Thoracic aorta (tissue), 2 donors: ENCODE measurements around the gene PLOD2. TPM values are rescaled to one million over a fixed set of nuclear protein-coding genes. Genes with fewer than 3 reads are reported as not detected.

Source experiments
- ATAC-seq: fragments of 150-250 bp; one replicate; pipeline ENCODE4 v1.8.0; 2017; ENCODE audit warnings: low read depth; ENCODE audit not compliant: insufficient number of reproducible peaks, low FRiP score
- DNase-seq: peaks from one replicate; pipeline ENCODE4 v3.0.0-alpha.2; 2020; ENCODE audit warnings: low spot score
- H3K27ac ChIP-seq, 2 donors: fragments of 200-600 bp; sonication (generic); 1 replicate in 1 of 2; 2 replicates in 1 of 2; pipeline ENCODE4 v1.5.1; 2016; ENCODE audit warnings: mild to moderate bottlenecking in 2 of 2, moderate library complexity in 2 of 2
- H3K27me3 ChIP-seq: fragments of 200-600 bp; sonication (generic); replicated peaks from 2 replicates; pipeline ENCODE4 v1.6.0; 2016; ENCODE audit warnings: mild to moderate bottlenecking; ENCODE audit not compliant: insufficient read depth
- H3K36me3 ChIP-seq: fragments of 200-600 bp; sonication (generic); one replicate; pipeline ENCODE4 v1.5.1; 2016
- H3K4me1 ChIP-seq, 2 donors: fragments of 200-600 bp; sonication (generic); 1 replicate in 1 of 2; 2 replicates in 1 of 2; pipeline versions ENCODE4 v1.5.1 to v1.6.0; 2016; ENCODE audit warnings: low read depth in 2 of 2, mild to moderate bottlenecking in 1 of 2; ENCODE audit not compliant: control insufficient read depth in 1 of 2
- H3K4me3 ChIP-seq: fragments of 200-600 bp; sonication (generic); 2 replicates; pipeline ENCODE4 v1.5.1; 2016; ENCODE audit warnings: mild to moderate bottlenecking
- H3K9me3 ChIP-seq: fragments of 200-600 bp; sonication (generic); 2 replicates; pipeline ENCODE4 v1.5.1; 2016
- CTCF ChIP-seq: fragments of 200-600 bp; sonication (generic); IDR thresholded peaks from one replicate; pipeline ENCODE4 v1.5.1; 2019; ENCODE audit warnings: antibody characterized with exemption
- total RNA-seq, 2 donors: library from RNA; depleted of rRNA; stranded (reverse); fragments of >200 nt; gene quantifications; one replicate each; pipeline versions ENCODE4 v1.1.0 to v1.2.3, GENCODE V29; 2016

The PLOD2 gene
- total RNA-seq, 2 donors from 2014 or later = 42.8 to 92.6 TPM

GRCh38 chr3:146154995-146155394, 6.0 kb downstream of the PLOD2 start:
- Histone ChIP-seq H3K27me3 (no peaks in the 10 kb centered on the region), H3K36me3 (no peaks in the 10 kb centered on the region), H3K4me3 (no peak overlapping the region), H3K27ac (peak overlapping the region; percentile 13 to 98), H3K9me3 (no peaks in the 10 kb centered on the region), H3K4me1 (peaks cover 37 to 68% of the 10 kb centered on the region in 2 donors)
- DNase-seq (no peak), ATAC-seq (no peak)
- no peak for TF ChIP-seq CTCF

GRCh38 chr3:146154316-146154715, 6.7 kb downstream of the PLOD2 start:
- H3K27ac ChIP-seq = peak overlapping the region; percentile 12 to 98
- ATAC-seq (no peak), DNase-seq (no peak)
- no peak for TF ChIP-seq CTCF
- H3K27me3 ChIP-seq = no peaks in the 10 kb centered on the region
- no peak overlapping the region for H3K4me3 ChIP-seq
- H3K4me1 ChIP-seq = peaks cover 37 to 68% of the 10 kb centered on the region in 2 donors
- no peaks in the 10 kb centered on the region for H3K9me3 ChIP-seq
- no peaks in the 10 kb centered on the region for H3K36me3 ChIP-seq

- no peak for TF ChIP-seq CTCF
- DNase-seq = no peak
- no peaks in the 10 kb centered on the region for H3K27me3 ChIP-seq
- ATAC-seq = no peak
- H3K4me1 ChIP-seq = peaks cover 42 to 69% of the 10 kb centered on the region in 2 donors
- peak overlapping the region; percentile 61 to 98 for H3K27ac ChIP-seq
- H3K36me3 ChIP-seq = no peaks in the 10 kb centered on the region
- peak overlapping the region; percentile 56 for H3K4me3 ChIP-seq
- H3K9me3 ChIP-seq = no peaks in the 10 kb centered on the region
Observed at GRCh38 chr3:146153429-146153828, 7.6 kb downstream of the PLOD2 start.

- Histone ChIP-seq H3K4me3 (peak overlapping the region; percentile 56), H3K27ac (peak overlapping the region; percentile 61 to 98), H3K27me3 (no peaks in the 10 kb centered on the region), H3K9me3 (no peaks in the 10 kb centered on the region), H3K4me1 (peaks cover 47 to 73% of the 10 kb centered on the region in 2 donors), H3K36me3 (no peaks in the 10 kb centered on the region)
- no peak for TF ChIP-seq CTCF
- no peak for ATAC-seq
- DNase-seq = no peak
Observed at GRCh38 chr3:146152834-146153233, 8.2 kb downstream of the PLOD2 start.

- no peaks in the 10 kb centered on the region for H3K36me3 ChIP-seq
- H3K4me3 ChIP-seq = no peak overlapping the region
- ATAC-seq (no peak), DNase-seq (no peak)
- H3K4me1 ChIP-seq = peaks cover 55 to 84% of the 10 kb centered on the region in 2 donors
- H3K27me3 ChIP-seq = no peaks in the 10 kb centered on the region
- no peak for TF ChIP-seq CTCF
- no peaks in the 10 kb centered on the region for H3K9me3 ChIP-seq
- H3K27ac ChIP-seq = peak overlapping the region in 1 of 2 donors; percentile 28
Observed at GRCh38 chr3:146148468-146148931, 12.5 kb downstream of the PLOD2 start.
